Smooth muscle cell (in vitro differentiated cells): ENCODE results near the gene KRTAP12-4. TPM values are rescaled to one million over a fixed set of nuclear protein-coding genes. Genes with fewer than 3 reads are reported as not detected.

Source experiments
- DNase-seq: peaks from one replicate; lab custom pipeline; 2025; ENCODE audit not compliant: unreplicated experiment; lab: John Stamatoyannopoulos, UW
- H2AFZ ChIP-seq: fragments of 200-600 bp; sonication (generic); 2 replicates; pipeline ENCODE4 v1.6.0; 2016; ENCODE audit warnings: antibody characterized with exemption, low read depth, mild to moderate bottlenecking
- H3F3A ChIP-seq: fragments of 200-600 bp; sonication (generic); 2 replicates; pipeline ENCODE4 v1.6.0; 2017; ENCODE audit warnings: antibody characterized with exemption, low read depth
- H3K27ac ChIP-seq: fragments of 200-600 bp; sonication (generic); 2 replicates; pipeline ENCODE4 v1.5.1; 2016; ENCODE audit warnings: low read depth, mild to moderate bottlenecking
- H3K27me3 ChIP-seq: fragments of 200-600 bp; sonication (generic); 2 replicates; pipeline ENCODE4 v1.6.1; 2016; ENCODE audit warnings: low read depth, mild to moderate bottlenecking
- H3K36me3 ChIP-seq: fragments of 200-600 bp; sonication (generic); 2 replicates; pipeline ENCODE4 v1.5.1; 2016; ENCODE audit warnings: low read depth
- H3K4me1 ChIP-seq: fragments of 200-600 bp; sonication (generic); 2 replicates; pipeline ENCODE4 v1.5.1; 2016; ENCODE audit warnings: low read depth
- H3K4me2 ChIP-seq: fragments of 200-600 bp; sonication (generic); 2 replicates; pipeline ENCODE4 v1.6.0; 2016; ENCODE audit warnings: mild to moderate bottlenecking
- H3K4me3 ChIP-seq: fragments of 200-600 bp; sonication (generic); 2 replicates; pipeline ENCODE4 v1.5.1; 2016; ENCODE audit warnings: mild to moderate bottlenecking
- H3K79me2 ChIP-seq: fragments of 200-600 bp; sonication (generic); 2 replicates; pipeline ENCODE4 v1.6.0; 2016; ENCODE audit warnings: low read depth, mild to moderate bottlenecking
- H3K9ac ChIP-seq: fragments of 200-600 bp; sonication (generic); 2 replicates; pipeline ENCODE4 v1.6.0; 2016; ENCODE audit warnings: low read depth
- H3K9me3 ChIP-seq: fragments of 200-600 bp; sonication (generic); replicated peaks from 2 replicates; pipeline ENCODE4 v1.5.1; 2016; ENCODE audit warnings: low read depth
- H4K20me1 ChIP-seq: fragments of 200-600 bp; sonication (generic); 2 replicates; pipeline ENCODE4 v1.6.0; 2016; ENCODE audit warnings: low read depth
- CTCF ChIP-seq: fragments of 200-600 bp; sonication (generic); IDR thresholded peaks from 2 replicates; pipeline ENCODE4 v1.5.1; 2017; ENCODE audit warnings: borderline replicate concordance, mild to moderate bottlenecking, antibody characterized with exemption; ENCODE audit not compliant: insufficient read depth, poor library complexity, severe bottlenecking
- WGBS: methylation state at CpG from one replicate; pipeline ENCODE4 v1.1.7; 2016; ENCODE audit warnings: low lambda C conversion rate; 5-methylcytosine and 5-hydroxymethylcytosine counted together
- polyA plus RNA-seq: library from polyadenylated mRNA; unstranded; fragments of >200 nt; fragmentation: Nextera tagmentation; extraction: Ambion mirVana; gene quantifications from 2 replicates; pipeline ENCODE4 v1.2.1, GENCODE V29; 2016
- total RNA-seq: library from RNA; depleted of rRNA; stranded (reverse); fragments of >200 nt; gene quantifications from 2 replicates; pipeline ENCODE4 v1.2.3, GENCODE V29; 2014

The KRTAP12-4 gene
- total and polyA plus RNA-seq, 2 experiments from 2014 or later: not detected

DNA sequence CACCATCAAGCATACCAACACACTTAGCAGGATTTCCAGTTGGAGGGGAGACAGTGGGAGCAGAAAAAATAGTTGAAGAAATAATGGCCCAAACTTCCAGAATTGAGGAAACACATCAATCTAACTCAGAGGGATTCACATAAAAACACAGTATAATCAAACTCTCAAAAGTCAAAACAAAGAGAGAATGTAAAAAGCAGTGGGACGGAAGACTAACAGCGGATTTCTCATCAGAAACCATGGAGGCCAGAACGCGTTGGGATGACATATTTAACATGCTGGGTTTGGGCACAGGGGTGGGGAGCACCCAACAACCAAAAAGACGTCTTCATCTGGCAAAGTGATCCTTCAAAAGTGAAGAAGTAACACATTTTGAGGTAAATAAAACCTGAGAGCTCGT is 34.6 kb downstream of the KRTAP12-4 start:
- no peaks in the 10 kb centered on the region for H4K20me1 ChIP-seq
- no peaks in the 10 kb centered on the region for H3F3A ChIP-seq
- no peak overlapping the region for H2AFZ ChIP-seq
- H3K4me3 ChIP-seq: no peak overlapping the region
- H3K36me3 ChIP-seq: no peaks in the 10 kb centered on the region
- H3K27ac ChIP-seq: no peak overlapping the region
- no peaks in the 10 kb centered on the region for H3K9me3 ChIP-seq
- TF ChIP-seq CTCF: no peak
- H3K27me3 ChIP-seq: no peaks in the 10 kb centered on the region
- WGBS: 87% methylated on average over 6 of the region's 6 CpGs
- no peak overlapping the region for H3K4me2 ChIP-seq
- no peaks in the 10 kb centered on the region for H3K79me2 ChIP-seq
- no peaks in the 10 kb centered on the region for H3K4me1 ChIP-seq
- no peak overlapping the region for H3K9ac ChIP-seq
- DNase-seq: no peak

GRCh38 chr21:44618909-44619308 is 35.5 kb downstream of the KRTAP12-4 start:
- H3K36me3 ChIP-seq: no peaks in the 10 kb centered on the region
- no peaks in the 10 kb centered on the region for H3K4me1 ChIP-seq
- H2AFZ ChIP-seq: no peak overlapping the region
- H3K27me3 ChIP-seq: no peaks in the 10 kb centered on the region
- no peak overlapping the region for H3K9ac ChIP-seq
- H3K9me3 ChIP-seq: no peaks in the 10 kb centered on the region
- DNase-seq: no peak
- H4K20me1 ChIP-seq: no peaks in the 10 kb centered on the region
- no peak for TF ChIP-seq CTCF
- WGBS: 93% methylated on average over 3 of the region's 3 CpGs
- no peak overlapping the region for H3K4me3 ChIP-seq
- H3K4me2 ChIP-seq: no peak overlapping the region
- H3K79me2 ChIP-seq: no peaks in the 10 kb centered on the region
- H3F3A ChIP-seq: no peaks in the 10 kb centered on the region
- no peak overlapping the region for H3K27ac ChIP-seq

- H3K27ac ChIP-seq: no peak overlapping the region
- no peaks in the 10 kb centered on the region for H3K27me3 ChIP-seq
- no peaks in the 10 kb centered on the region for H3K79me2 ChIP-seq
- no peaks in the 10 kb centered on the region for H3K9me3 ChIP-seq
- H4K20me1 ChIP-seq: no peaks in the 10 kb centered on the region
- DNase-seq: no peak
- H3F3A ChIP-seq: no peaks in the 10 kb centered on the region
- H3K4me3 ChIP-seq: no peak overlapping the region
- no peak overlapping the region for H3K4me2 ChIP-seq
- no peaks in the 10 kb centered on the region for H3K36me3 ChIP-seq
- WGBS: 62% methylated on average over 4 of the region's 4 CpGs
- no peaks in the 10 kb centered on the region for H3K4me1 ChIP-seq
- TF ChIP-seq CTCF: no peak
- no peak overlapping the region for H2AFZ ChIP-seq
- no peak overlapping the region for H3K9ac ChIP-seq
Observed at GRCh38 chr21:44618504-44618903, 36.0 kb downstream of the KRTAP12-4 start.

GRCh38 chr21:44617071-44617501 is 37.4 kb downstream of the KRTAP12-4 start:
- no peak overlapping the region for H3K9ac ChIP-seq
- no peak overlapping the region for H2AFZ ChIP-seq
- TF ChIP-seq CTCF: no peak
- H3K4me3 ChIP-seq: no peak overlapping the region
- no peaks in the 10 kb centered on the region for H3K4me1 ChIP-seq
- no peaks in the 10 kb centered on the region for H3K27me3 ChIP-seq
- DNase-seq: no peak
- no peaks in the 10 kb centered on the region for H3K79me2 ChIP-seq
- H4K20me1 ChIP-seq: no peaks in the 10 kb centered on the region
- no peaks in the 10 kb centered on the region for H3K9me3 ChIP-seq
- H3K27ac ChIP-seq: no peak overlapping the region
- 60% methylated on average over 8 of the region's 8 CpGs for WGBS
- no peak overlapping the region for H3K4me2 ChIP-seq
- no peaks in the 10 kb centered on the region for H3F3A ChIP-seq
- H3K36me3 ChIP-seq: no peaks in the 10 kb centered on the region
